Measurements from ENCODE around the gene TCF12. TPM values are rescaled to one million over a fixed set of nuclear protein-coding genes. Genes with fewer than 3 reads are reported as not detected.

Gene TCF12
- total and polyA plus RNA-seq, 2 donors (not counting 3 experiments of a cell fraction or from before 2014, with no cell fraction given) = 72.1 to 133 TPM

DNA sequence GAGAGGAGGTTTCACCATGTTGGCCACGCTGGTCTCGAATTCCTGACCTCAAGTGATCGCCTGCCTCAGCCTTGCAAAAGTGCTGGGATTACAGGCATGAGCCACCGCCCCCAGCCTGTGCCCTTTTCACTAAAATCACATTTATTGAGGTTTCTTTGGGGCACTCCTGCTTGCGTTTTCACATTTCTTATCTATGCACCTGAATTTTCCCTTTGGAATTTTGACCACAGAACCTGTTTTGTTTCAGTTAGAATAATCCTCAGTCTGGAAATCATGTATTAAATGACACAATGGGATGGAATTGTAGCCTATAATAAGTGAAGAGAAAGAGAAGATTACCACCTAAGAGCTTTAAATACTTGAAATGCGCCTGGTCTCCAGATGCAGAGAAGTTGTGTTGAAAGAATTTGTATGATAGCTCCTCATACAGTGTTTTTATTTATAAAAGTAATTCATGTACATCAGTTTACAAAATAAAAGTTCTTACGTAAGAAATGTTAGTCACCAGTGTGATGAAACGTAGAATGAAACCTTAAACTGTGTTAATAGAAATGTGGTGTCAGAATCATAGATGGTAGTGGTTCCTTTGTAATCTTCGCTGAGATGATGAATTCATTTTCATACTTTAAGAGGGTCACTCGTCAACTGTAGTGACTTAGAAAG lies 107.0 kb downstream of the TCF12 start:
- peaks cover 88% of the 10 kb centered on the region for H3K79me2 ChIP-seq (ENCODE audit: control insufficient read depth, insufficient read depth, low read length)
- no peaks in the 10 kb centered on the region for H3K27me3 ChIP-seq (ENCODE audit: control insufficient read depth in 2 of 2, insufficient read depth in 2 of 2, low read length in 2 of 2)
- H2AFZ ChIP-seq (ENCODE audit: low read depth, low read length) = no peak overlapping the region
- CTCF ChIA-PET = interaction anchor here (0.9 to 1.8 kb wide), 2 partner anchors 8 to 111 kb away, joined by 3 to 4 read pairs; no protein-coding TSS in a partner anchor
- FAIRE-seq (no peak), DNase-seq (ENCODE audit: low read depth, low spot score) (no peak)
- no peaks in the 10 kb centered on the region for H3K4me1 ChIP-seq (ENCODE audit: control insufficient read depth, extremely low read depth, insufficient read depth, low read length)
- intact Hi-C loops (cut with micrococcal nuclease) (no loop called here), dilution Hi-C loops (cut with MboI; ENCODE audit: extremely low pct_ligation_motif_present, low sequenced_read_pairs) (no loop called here)
- no peak overlapping the region for H3K27ac ChIP-seq (ENCODE audit: insufficient read depth, low read depth, low read length)
- H3K9me1 ChIP-seq (replicated peaks; ENCODE audit: control insufficient read depth, extremely low read depth, insufficient read depth, low read length) = no peaks in the 10 kb centered on the region
- no peak overlapping the region for H3K9ac ChIP-seq (replicated peaks; ENCODE audit: extremely low read depth, insufficient read depth, low read length)
- no peak overlapping the region for H3K4me3 ChIP-seq (replicated peaks in 1 of 3; ENCODE audit: insufficient read depth in 1 of 3, low read depth in 1 of 3, low read length in 3 of 3)
- TF ChIP-seq EZH2 (IDR thresholded peaks at IDR 0.05; ENCODE audit: borderline replicate concordance, low read depth, low read length, severe bottlenecking) (no peak), JUN (IDR thresholded peaks at IDR 0.05; ENCODE audit: borderline replicate concordance, insufficient read depth, insufficient read length, low read depth) (no peak), POLR2AphosphoS5 (IDR thresholded peaks at IDR 0.05; ENCODE audit: insufficient read depth, low read depth, low read length) (no peak)
- peaks cover 13% of the 10 kb centered on the region for H4K20me1 ChIP-seq (replicated peaks; ENCODE audit: control insufficient read depth, extremely low read depth, insufficient read depth, low read length)
- H3K9me3 ChIP-seq (replicated peaks; ENCODE audit: control insufficient read depth, insufficient read depth, low read length) = no peaks in the 10 kb centered on the region
- no peaks in the 10 kb centered on the region for H3K36me3 ChIP-seq (ENCODE audit: control insufficient read depth in 2 of 2, extremely low read depth in 1 of 2, insufficient read depth in 2 of 2, low read length in 2 of 2)
- no peak overlapping the region for H3K4me2 ChIP-seq (ENCODE audit: insufficient read depth, low read length)
- BruUV-seq (replicated peaks) = no TSS peak
- POLR2A ChIA-PET = no interaction called here

DNA sequence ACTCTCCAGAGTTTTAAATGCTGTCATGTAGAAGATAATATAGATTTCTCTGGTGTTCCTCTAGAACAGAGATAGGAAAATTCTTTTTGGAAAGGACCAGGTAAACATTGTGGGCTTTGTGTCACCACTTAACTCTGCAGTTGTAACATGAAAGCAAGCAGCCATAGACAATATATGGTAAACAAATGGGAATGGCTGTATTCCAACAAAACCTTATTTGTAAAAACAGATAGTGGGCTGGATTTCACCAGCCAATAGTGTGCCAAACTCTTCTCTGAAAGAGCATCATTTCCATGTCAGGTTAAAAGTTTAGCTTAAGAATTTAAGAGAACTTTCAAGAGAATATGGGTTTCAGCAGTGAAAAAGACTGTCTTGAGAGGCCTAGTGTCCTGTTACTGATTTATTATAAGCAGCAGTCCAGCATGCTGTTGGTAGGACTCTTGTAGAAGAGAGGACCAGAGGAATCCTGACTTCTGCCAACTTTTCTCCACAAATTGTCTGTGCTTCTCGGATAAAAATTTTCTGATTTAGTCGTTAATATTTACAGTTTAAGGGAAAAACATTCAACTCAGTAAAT lies 107.7 kb downstream of the TCF12 start:
- ChIA-PET CTCF (no interaction called here), POLR2A (no interaction called here)
- H3K4me3 ChIP-seq (replicated peaks in 1 of 3; ENCODE audit: insufficient read depth in 1 of 3, low read depth in 1 of 3, low read length in 3 of 3) = no peak overlapping the region
- no peak overlapping the region for H3K9ac ChIP-seq (replicated peaks; ENCODE audit: extremely low read depth, insufficient read depth, low read length)
- peaks cover 89% of the 10 kb centered on the region for H3K79me2 ChIP-seq (ENCODE audit: control insufficient read depth, insufficient read depth, low read length)
- FAIRE-seq (no peak), DNase-seq (ENCODE audit: low read depth, low spot score) (no peak)
- no peaks in the 10 kb centered on the region for H3K9me3 ChIP-seq (replicated peaks; ENCODE audit: control insufficient read depth, insufficient read depth, low read length)
- H2AFZ ChIP-seq (ENCODE audit: low read depth, low read length) = no peak overlapping the region
- no peaks in the 10 kb centered on the region for H3K27me3 ChIP-seq (ENCODE audit: control insufficient read depth in 2 of 2, insufficient read depth in 2 of 2, low read length in 2 of 2)
- dilution Hi-C loops (cut with MboI; ENCODE audit: extremely low pct_ligation_motif_present, low sequenced_read_pairs) (no loop called here), intact Hi-C loops (cut with micrococcal nuclease) (no loop called here)
- no peak overlapping the region for H3K27ac ChIP-seq (ENCODE audit: insufficient read depth, low read depth, low read length)
- TF ChIP-seq POLR2AphosphoS5 (IDR thresholded peaks at IDR 0.05; ENCODE audit: insufficient read depth, low read depth, low read length) = no peak
- no peak for TF ChIP-seq FOS (IDR thresholded peaks at IDR 0.05; ENCODE audit: borderline replicate concordance, insufficient read depth, low read length)
- TF ChIP-seq JUN (IDR thresholded peaks at IDR 0.05; ENCODE audit: borderline replicate concordance, insufficient read depth, insufficient read length, low read depth) = no peak
- TF ChIP-seq GATA2 (IDR thresholded peaks at IDR 0.05; ENCODE audit: insufficient read depth, insufficient read length, low read depth, low read length) = no peak
- TF ChIP-seq MYC (IDR thresholded peaks at IDR 0.05; ENCODE audit: low read depth, low read length) = no peak
- TF ChIP-seq, protein P1, sequence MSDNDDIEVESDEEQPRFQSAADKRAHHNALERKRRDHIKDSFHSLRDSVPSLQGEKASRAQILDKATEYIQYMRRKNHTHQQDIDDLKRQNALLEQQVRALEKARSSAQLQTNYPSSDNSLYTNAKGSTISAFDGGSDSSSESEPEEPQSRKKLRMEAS (IDR thresholded peaks at IDR 0.05; ENCODE audit: insufficient read depth, insufficient read length) = no peak
- TF ChIP-seq, protein P2, sequence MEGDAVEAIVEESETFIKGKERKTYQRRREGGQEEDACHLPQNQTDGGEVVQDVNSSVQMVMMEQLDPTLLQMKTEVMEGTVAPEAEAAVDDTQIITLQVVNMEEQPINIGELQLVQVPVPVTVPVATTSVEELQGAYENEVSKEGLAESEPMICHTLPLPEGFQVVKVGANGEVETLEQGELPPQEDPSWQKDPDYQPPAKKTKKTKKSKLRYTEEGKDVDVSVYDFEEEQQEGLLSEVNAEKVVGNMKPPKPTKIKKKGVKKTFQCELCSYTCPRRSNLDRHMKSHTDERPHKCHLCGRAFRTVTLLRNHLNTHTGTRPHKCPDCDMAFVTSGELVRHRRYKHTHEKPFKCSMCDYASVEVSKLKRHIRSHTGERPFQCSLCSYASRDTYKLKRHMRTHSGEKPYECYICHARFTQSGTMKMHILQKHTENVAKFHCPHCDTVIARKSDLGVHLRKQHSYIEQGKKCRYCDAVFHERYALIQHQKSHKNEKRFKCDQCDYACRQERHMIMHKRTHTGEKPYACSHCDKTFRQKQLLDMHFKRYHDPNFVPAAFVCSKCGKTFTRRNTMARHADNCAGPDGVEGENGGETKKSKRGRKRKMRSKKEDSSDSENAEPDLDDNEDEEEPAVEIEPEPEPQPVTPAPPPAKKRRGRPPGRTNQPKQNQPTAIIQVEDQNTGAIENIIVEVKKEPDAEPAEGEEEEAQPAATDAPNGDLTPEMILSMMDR (IDR thresholded peaks at IDR 0.05; ENCODE audit: extremely low read depth in 1 of 2, insufficient read depth in 1 of 2, low read depth in 1 of 2, low read length in 2 of 2) = no peak
- TF ChIP-seq EZH2 (IDR thresholded peaks at IDR 0.05; ENCODE audit: borderline replicate concordance, low read depth, low read length, severe bottlenecking) = no peak
- TF ChIP-seq POLR2A (IDR thresholded peaks at IDR 0.05; ENCODE audit: low read depth, low read length) = no peak
- H4K20me1 ChIP-seq (replicated peaks; ENCODE audit: control insufficient read depth, extremely low read depth, insufficient read depth, low read length) = peaks cover 16% of the 10 kb centered on the region
- peaks cover 5% of the 10 kb centered on the region for H3K4me1 ChIP-seq (ENCODE audit: control insufficient read depth, extremely low read depth, insufficient read depth, low read length)
- no peak overlapping the region for H3K4me2 ChIP-seq (ENCODE audit: insufficient read depth, low read length)
- no peaks in the 10 kb centered on the region for H3K9me1 ChIP-seq (replicated peaks; ENCODE audit: control insufficient read depth, extremely low read depth, insufficient read depth, low read length)
- no TSS peak for BruUV-seq (replicated peaks)
- no peaks in the 10 kb centered on the region for H3K36me3 ChIP-seq (ENCODE audit: control insufficient read depth in 2 of 2, extremely low read depth in 1 of 2, insufficient read depth in 2 of 2, low read length in 2 of 2)
